ENCODE measurements around the gene CDC34.

The CDC34 gene

DNA sequence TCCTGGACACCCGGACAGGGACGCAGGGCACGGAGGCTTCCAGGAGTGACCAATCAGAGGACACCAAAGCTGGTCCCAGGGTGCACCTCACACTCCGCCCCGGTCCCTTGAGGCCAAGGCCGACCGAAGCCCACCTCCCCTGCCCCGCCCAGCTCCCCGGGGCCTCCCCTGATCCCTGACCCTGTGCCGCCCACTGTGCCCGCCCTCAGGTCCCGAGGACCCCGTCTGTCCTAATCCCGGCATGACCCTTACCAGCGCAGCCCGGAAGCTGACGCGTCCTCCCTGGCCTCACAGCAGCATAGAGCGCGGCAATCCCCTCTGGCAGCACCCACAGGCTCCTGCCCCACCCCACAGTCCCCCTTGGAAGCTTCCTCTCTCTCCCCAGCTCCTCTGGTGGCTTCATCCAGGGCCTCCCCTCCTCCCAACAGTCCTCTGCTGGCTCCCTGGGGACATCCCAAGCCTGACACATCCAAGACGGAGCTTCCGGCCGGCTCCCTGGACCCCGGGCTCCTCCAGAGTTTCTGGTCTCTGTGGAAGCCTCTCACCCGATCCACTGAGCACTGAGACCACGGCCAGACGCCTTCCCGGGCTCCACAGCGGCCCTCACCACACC, 7.4 kb upstream of the CDC34 start:
- DNase-seq, result no peak

DNA sequence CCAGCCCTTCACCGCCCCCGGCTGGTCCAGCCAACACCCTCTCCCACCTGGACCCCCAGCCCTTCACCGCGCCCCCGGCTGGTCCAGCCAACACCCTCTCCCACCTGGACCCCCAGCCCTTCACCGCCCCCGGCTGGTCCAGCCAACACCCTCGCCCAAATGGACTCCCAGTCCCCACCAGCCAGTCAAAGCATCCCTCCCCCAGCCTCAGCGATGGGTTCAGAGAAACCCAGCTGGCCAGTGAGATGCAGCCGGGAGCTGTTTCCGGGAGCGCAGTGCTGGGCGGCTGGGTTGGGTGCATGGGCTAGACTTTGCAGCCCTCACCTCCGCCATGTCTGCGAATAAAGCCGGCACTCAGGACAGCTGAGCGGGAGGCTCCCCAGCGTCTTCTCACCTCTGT, 6.5 kb upstream of the CDC34 start:
- DNase-seq, result no peak

DNA sequence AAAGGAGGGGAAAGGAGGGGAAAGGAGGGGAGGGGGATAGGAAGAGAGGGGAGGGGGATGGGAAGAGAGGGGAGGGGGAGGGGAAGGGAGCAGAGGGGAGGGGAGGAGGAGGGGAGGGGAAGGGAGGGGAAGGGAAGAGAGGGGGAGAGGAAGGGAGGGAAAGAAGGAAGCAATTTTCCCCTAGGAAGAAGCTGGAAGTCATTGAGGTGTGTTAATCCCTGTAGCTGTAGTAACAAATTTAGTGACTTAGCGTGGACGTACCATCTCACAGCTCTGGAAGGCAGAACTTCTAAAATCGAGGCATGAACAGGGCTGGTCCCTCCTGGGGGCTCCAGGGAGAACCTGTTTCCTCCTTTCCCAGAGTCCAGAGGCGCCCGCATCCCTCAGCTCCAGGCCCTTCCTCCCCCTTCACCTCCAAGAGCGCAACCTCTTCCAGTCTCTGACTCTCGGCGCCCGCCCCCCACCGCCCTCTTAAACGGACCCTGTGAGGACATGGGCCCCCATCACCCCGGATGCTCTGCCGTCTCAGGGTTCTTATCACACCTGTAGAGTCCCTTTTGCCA, 5.6 kb upstream of the CDC34 start:
- DNase-seq, result no peak

DNA sequence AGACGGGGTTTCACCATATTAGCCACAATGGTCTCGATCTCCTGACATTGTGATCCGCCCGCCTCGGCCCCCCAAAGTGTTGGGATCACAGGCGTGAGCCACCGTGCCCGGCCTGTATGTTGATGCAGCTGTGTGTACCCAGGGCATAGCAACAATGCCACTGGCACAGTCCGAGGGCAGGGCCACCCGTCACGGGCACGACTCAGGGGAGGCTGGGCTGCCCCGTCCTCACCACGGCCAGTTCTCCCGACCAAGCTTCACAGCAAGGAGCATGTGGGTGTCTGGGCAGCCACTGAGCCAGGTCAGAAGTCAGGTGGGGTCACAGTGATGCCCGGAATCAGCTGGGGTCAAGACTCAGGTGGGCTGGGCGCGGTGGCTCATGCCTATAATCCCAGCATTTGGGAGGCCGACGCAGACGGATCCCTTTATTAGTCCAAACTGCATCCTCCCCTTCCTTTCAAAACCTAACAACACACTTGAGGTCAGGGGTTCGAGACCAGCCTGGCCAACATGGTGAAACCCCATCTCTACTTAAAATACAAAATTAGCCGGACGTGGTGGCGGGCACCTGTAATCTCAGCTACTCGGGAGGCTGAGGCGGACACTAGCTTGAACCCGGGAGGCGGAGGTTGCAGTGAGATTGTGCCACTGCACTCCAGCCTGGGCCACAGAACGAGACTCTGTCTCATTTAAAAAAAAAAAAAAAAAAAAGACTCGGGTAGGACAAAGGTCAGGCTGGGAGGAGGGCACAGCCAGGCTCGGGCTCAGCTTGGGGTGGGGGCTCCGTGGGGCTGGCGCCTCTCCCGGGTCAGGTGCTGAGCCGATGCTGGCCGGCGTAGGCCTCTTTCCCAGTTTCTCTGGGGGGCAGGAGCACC, 1.2 kb upstream of the CDC34 start:
- DNase-seq, result no peak

DNA sequence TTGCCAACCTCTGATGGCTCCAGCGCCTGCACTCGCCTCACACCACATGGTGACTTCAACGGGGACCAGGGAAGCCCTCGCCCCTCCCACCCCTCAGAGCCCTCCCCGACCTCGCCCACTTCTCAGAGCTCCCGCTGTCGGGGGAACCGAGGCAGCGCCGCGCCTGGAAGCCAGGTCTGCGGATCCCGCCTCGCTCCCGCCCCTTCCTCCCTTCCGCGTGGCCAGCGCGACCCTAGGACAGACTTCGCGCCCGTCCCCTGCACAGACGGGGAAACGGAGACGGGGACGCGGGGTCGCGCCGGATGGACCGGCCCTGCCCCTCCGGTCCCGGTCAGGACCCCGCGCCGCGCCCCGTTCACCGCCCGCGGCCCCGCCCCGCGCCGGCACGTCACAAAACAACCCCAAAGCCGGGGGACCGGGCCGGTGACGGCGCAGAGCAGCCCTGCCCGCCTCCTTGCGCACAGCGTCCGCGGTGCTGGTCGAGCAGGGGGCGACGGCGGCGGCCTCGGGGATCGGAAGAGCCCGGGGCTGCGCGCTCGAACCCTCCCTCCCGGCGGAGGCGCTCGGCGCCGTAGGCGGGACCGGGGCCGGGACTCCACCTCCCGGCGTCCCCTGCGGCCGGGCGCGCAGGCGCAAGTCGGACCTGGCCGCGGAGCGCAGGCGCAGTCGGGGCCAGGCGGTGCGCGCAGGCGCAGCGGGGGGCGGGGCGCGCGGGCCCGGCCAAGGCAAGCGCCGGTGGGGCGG, 379 bp upstream of the CDC34 start:
- peak; percentile 93 for DNase-seq

DNA sequence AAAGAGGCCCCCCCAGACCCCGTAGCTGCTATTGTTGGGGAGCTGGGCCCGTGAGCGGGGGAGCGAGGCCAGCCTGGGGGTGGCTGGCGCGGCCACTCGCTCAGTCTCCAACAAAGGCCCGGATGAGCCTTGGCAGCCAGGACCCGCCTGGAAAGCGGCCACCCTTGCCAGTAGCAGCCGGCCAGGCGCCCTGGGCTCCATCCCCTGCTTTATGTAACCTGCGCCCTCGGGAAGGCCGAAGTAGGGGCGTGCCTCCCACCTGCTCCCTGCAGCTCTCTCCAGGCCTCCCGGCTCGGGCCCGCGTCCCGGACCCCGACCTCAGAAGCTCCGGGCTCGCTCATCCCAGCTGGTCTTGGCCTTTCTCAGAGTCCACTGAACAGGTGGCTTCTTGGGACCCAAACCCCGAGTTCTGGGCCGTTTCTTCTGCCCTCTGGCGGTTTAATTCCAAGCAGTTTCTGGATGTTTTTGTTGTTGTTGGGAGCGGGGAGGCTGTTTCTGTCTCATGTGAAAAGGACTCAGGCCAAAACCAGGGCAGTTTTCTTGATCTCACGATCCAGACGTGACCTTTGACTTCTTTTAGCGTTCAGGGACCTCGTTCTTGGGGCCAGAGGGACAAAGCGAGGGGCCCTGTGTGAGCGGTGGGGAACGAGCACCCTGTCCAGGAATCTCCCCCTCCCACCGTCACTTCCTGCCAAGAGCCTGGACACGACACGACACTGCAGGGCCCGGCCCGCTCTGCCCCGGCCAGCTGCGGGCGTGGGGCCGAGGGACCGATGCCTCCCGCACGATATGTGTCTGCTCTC, 1.2 kb downstream of the CDC34 start:
- DNase-seq, result peak; percentile 81

DNA sequence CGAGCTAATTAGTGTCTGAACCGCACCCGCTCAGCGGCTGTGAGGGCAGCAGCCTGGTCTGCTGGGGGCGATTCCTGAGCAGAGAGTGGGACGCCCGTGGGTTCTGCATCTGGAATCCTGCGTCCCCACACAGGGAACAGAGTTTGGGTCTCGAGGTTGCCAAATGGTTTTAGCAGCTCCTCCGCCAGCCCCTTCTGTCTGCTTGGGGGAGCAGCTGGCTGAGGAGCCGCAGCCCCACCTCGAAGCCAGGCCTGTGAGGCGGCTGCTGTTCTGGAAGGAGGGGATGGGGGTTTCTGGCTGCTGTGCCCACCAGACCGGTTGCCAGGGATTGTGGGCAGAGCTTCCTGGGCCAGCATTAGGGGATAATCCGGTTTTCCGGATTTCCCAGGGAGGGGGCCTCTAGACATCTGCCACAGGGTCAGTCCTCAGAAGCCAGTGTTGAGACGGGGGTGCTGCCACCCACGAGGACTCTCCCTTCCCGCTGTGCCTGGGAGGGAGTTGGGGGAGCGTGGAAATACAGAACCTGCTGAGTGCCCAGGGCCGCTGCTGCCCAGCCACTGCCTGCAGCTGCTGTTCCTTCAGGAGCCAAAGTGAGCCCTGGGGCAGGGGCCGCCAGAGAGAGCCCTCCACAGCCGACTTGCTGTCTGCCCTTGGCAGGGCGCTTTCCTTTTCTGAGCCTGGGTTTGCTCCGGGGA, 2.0 kb downstream of the CDC34 start:
- peak; percentile 58 for DNase-seq

DNA sequence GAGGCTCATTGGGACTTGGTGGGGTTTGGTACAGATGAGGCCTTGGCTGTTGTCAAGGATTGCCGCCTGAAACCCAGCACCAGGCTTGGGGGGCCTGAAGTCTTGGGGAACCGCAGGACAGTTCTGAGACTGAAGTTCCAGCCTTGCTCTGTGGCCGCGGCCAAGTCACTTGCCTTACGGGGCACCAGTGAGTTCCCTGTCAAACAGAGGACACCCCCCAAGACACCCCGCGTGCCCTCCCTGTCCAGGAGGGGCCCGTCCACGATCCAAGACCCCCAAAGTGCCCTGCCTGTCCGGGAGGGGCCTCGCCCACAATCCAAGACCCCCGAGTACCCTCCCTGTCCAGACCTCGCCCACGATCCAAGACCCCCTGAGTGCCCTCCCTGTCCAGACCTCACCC, 2.5 kb downstream of the CDC34 start:
- no peak for DNase-seq

DNA sequence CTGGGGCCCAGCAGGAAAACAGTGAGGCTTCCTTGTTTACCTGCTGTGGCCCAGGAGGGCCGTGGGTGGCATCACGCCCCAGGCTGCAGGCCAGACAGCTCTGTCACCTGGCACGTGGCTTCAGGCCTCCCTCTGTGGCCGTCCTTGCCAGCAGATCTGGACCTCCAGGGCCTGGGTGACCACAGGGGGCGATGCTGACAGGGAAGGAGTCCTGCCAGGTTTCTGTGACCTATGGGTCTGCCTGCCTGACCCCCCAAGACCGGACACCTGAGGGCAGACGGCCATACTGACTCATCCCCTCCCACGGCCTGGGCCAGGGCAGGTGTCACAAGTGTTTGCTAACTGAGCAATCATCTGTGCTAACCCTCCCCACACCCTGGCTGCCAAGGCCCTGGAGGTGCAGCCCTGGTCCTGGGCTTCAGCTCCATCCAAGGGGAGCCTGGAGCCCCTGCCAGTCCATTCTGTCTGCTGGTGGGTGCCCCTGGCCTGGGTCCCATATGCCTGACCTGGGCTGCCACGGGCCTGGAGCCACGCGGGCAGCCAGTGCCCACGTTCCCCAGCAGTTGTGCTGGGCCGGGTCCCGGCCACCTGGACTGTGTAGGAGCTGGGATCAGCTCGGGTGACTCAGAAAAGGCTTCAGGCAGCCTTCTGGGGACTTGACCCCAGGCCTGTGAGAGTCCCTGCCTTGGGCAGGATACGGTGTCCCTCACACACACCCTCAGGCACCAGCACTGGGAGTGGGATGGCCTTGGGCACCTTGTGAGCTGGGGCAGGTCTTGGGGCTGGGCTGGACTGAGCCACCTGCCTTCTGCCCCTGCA, 3.7 kb downstream of the CDC34 start:
- DNase-seq, result no peak

DNA sequence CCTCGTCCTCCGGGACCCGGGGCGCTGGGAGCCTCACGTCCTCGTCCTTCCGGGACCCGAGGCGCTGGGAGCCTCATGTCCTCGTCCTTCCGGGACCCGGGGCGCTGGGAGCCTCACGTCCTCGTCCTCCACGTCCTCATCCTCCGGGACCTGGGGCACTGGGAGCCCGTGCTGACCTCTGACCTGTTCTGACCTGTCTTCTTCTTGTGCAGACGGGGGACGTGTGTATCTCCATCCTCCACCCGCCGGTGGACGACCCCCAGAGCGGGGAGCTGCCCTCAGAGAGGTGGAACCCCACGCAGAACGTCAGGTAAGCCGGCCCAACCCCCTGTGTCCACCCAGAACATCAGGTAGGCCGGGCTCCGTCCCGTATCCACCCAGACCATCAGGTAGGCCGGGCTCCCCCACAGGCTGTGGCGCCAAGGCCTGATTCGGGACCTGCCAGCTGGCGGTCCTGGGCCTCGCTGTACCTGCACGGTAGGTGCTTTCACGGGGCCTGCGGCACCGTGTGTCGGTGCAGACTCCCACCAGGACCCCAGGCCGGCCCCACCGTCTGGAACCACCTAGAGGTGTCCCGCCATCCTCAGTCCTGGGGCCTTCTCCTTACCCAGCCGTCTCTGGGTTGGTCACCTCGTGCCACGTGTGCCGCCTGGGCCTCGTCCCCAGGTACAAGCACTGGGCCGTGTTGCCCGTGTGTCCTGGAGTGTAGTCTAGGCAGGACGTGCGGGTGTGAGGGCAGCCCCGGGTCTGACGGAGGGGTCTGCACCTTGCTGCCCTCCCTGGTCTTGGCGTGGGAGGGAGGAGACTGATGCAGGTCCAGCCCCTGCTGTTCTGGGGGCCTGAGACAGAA, 4.7 kb downstream of the CDC34 start:
- DNase-seq, result no peak

DNA sequence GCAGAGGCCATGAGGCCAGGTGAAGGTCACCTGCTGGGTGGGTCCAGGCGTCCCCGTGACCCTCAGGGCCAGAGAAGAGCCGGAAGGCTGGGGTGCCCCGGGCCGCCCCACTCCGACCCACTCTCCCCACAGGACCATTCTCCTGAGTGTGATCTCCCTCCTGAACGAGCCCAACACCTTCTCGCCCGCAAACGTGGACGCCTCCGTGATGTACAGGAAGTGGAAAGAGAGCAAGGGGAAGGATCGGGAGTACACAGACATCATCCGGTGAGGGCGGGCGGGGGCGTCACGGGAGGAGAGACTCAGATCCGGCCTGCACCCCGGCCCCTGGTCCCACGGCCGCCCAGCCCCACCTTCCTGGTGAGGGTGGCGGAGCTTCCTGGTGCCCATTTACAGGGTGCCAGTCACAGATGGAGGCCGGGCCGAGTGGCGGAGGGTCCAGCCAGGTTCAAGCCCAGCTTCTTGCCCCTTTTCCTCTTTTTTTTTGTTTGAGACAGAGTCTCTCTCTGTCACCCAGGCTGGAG, 5.4 kb downstream of the CDC34 start:
- no peak for DNase-seq

DNA sequence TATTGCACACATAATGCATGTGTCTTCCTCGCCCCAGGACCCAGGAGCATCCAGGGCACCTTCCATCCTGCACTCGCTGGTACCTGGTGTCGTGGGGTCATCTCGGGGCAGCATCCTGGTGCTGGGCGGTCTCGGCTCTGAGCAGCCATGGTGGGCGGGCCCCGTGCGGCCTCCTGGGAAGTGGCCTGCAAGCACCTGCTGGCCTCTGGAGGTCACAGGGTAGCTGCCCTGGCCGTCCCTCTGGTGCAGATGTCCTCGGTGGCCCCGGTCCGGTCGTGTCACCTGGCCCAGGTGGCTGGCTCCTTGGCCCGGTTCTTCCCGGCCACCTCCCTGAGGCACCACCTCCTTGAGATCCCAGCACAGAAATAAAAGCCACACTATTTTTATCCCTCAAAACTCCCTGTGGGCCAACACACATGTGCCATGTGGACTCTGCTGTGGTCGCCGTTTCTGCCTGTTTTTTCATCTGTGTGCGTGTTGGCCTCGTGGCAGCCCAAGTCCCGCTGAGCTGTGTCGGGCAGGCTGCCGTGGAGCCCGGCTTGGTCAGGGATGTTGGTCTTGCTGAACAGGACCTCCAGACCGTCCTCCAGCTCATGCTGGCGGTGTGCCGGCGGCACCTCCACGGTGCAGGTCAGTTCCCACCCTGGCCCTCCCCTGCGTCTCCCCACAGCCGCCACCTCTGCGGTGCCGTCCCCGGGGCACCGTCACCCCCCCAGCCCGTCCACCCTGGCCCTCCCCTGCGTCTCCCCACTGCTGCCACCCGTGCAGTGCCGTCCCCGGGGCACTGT, 7.3 kb downstream of the CDC34 start:
- DNase-seq, result no peak

DNA sequence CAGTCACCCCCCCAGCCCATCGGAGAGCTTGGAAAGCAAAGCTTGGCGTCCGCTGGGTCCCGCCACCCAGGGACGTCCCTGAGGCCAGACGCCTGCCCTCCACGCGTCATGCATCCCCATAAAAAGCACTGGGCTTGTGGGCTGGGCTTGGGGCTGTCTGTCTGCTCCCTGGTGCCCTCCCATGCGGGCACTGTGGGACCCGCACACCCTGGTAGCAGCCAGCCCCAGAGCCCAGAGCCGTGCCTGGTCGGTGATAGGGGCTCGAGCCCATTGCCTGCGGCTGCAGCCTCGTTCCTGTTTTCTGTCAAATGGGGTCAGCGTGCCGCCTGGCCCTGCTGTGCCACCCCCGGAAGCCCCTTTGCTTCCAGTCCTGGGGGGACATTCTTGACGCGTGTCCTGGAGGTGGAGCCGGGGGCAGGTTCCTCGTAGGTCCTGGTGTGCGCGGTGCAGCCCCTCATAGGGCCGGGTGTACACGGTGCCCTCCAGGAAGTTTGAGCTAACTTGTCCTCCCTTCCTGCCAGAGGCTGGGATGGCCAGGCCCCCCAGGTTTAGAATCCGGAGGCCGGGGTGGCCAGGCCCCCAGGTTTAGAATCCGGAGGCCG, 8.0 kb downstream of the CDC34 start:
- no peak for DNase-seq

DNA sequence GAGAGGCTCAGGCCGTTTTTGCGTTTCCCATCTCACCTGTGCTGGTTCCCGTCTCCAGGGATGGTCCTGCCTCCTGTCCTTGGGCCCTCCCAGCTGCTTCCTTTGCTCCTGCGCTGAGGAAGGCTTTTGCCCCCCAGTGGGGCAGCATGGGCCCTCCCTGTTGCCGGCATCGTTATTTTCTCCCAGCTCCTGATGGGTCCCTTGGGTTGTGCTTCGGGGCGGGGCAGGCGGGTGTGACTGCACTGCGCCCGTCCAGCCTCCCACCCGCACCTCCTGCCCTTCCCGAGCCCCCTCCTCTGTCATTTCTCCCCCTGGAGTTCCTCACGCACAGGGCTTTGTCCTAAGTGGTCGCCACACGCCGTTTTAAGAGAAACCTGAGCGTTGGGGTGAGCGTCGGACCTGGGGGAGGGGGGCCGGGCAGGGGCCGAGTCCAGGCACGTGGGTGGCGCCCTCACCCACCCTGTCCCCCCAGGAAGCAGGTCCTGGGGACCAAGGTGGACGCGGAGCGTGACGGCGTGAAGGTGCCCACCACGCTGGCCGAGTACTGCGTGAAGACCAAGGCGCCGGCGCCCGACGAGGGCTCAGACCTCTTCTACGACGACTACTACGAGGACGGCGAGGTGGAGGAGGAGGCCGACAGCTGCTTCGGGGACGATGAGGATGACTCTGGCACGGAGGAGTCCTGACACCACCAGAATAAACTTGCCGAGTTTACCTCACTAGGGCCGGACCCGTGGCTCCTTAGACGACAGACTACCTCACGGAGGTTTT, 9.5 kb downstream of the CDC34 start:
- no peak for DNase-seq

DNA sequence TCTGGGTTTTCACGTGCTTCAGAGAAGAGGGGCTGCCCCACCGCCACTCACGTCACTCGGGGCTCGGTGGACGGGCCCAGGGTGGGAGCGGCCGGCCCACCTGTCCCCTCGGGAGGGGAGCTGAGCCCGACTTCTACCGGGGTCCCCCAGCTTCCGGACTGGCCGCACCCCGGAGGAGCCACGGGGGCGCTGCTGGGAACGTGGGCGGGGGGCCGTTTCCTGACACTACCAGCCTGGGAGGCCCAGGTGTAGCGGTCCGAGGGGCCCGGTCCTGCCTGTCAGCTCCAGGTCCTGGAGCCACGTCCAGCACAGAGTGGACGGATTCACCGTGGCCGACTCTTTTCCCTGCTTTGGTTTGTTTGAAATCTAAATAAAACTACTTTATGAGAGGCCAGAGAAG, 10.1 kb downstream of the CDC34 start:
- no peak for DNase-seq

DNA sequence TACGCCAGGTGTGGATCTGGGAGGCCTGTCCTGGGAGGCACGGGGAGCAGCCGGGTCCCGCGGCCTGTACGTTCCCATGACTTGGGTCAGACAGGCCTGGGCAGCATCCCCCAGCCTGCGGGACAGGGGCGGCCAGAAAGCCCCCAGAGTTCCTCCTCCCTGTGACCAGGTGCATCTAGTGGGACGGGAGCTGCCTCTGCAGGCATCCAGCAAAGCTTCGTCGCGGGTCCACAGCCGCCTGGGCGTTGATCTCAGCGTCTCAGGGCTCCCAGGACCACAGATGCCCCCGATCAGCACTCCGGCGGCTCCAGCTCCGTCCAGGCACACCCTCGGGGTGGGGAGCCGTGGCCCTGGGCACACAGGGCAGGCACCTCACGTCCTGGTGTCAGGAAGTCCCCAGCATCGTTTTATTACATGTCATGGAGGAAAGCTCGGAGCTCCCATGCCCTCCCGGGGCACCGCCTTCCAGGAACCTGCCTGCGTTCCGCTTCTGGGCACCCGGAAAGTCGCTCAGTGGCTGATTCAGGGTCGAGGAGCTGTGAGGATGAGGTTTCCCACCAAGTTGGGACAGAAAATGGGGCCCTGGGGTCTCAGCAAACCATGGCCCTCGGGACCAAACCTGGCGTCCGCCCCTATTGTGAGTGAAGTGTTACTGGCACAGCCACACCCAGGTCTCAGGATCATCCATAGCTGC, 10.8 kb downstream of the CDC34 start:
- no peak for DNase-seq

Data from right forelimb (tissue), 1 donor.